Central memory CD8-positive, alpha-beta T cell (primary cell): Measurements from ENCODE around the gene IL12A.

ENCODE experiments used
- ATAC-seq: fragments of 150-1000 bp; cut with Tn5 transposase; replicated peaks from 2 replicates; pipeline ENCODE4 v1.10.0; 2022; ENCODE audit warnings: mild to moderate bottlenecking, moderate FRiP score, moderate number of reproducible peaks; ENCODE audit not compliant: poor library complexity, severe bottlenecking; ENCODE audit errors: extremely low read depth
- DNase-seq, 2 donors: peaks; one replicate each; pipeline ENCODE4 v3.0.0; 2021; ENCODE audit warnings: low spot score in 2 of 2
- H3K27ac Mint-ChIP-seq: one replicate; pipeline ENCODE4 v1.8.0; 2022; ENCODE audit warnings: low read depth, mild to moderate bottlenecking, moderate library complexity, mixed read lengths
- H3K27me3 Mint-ChIP-seq: one replicate; pipeline ENCODE4 v1.8.0; 2022; ENCODE audit warnings: mixed read lengths
- H3K36me3 Mint-ChIP-seq: one replicate; pipeline ENCODE4 v1.8.0; 2022; ENCODE audit warnings: mild to moderate bottlenecking, moderate library complexity, mixed read lengths; ENCODE audit not compliant: insufficient read depth
- H3K4me1 Mint-ChIP-seq: one replicate; pipeline ENCODE4 v1.8.0; 2022; ENCODE audit warnings: mixed read lengths
- H3K4me3 Mint-ChIP-seq: one replicate; pipeline ENCODE4 v1.8.0; 2022; ENCODE audit warnings: mild to moderate bottlenecking, moderate library complexity, mixed read lengths
- H3K9me3 Mint-ChIP-seq: one replicate; pipeline ENCODE4 v1.8.0; 2022; ENCODE audit warnings: mixed read lengths

IL12A gene

DNA sequence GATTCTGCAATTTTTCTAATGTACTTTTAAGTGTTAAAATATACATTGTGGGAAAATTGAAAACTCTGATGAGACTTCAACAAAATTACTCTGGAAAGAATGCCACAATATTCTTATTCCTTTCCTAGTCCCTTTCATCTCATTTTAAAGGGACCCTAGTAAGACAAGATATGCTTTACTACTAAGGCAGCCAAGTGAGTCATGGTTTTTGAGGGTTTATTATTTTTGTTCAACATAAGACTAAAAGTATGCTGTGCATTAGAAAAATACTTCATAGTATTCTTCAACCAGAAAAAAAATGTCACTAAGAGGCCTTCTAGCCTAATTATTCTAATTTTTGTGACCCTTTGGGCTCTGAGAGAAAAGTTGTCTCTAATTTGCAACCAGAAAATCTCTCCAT lies 7.4 kb downstream of the IL12A start:
- H3K4me1 Mint-ChIP-seq, result no peaks in the 10 kb centered on the region
- no peak for DNase-seq
- H3K4me3 Mint-ChIP-seq, result no peak overlapping the region
- ATAC-seq, result no peak
- no peaks in the 10 kb centered on the region for H3K9me3 Mint-ChIP-seq
- H3K27ac Mint-ChIP-seq, result no peak overlapping the region
- H3K36me3 Mint-ChIP-seq, result peaks cover 2% of the 10 kb centered on the region
- no peaks in the 10 kb centered on the region for H3K27me3 Mint-ChIP-seq

DNA sequence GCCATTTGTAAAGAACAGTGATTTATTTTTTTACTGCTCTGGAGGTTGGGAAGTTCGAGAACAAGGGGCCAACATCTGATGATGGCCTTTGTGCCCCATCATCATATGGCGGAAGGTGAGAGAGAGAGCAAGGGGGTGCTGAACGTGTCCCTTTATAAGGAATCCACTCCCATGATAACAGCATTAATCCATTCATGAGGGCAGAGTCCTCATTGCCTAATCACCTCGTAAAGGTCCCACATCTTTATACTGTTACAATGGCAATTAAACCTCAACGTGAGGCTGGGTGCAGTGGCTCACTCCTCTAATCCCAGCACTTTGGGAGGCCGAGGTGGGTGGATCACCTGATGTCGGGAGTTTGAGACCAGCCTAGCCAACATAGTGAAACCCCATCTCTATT lies 8.3 kb downstream of the IL12A start:
- peaks cover 2% of the 10 kb centered on the region for H3K36me3 Mint-ChIP-seq
- no peaks in the 10 kb centered on the region for H3K9me3 Mint-ChIP-seq
- no peaks in the 10 kb centered on the region for H3K27me3 Mint-ChIP-seq

DNA sequence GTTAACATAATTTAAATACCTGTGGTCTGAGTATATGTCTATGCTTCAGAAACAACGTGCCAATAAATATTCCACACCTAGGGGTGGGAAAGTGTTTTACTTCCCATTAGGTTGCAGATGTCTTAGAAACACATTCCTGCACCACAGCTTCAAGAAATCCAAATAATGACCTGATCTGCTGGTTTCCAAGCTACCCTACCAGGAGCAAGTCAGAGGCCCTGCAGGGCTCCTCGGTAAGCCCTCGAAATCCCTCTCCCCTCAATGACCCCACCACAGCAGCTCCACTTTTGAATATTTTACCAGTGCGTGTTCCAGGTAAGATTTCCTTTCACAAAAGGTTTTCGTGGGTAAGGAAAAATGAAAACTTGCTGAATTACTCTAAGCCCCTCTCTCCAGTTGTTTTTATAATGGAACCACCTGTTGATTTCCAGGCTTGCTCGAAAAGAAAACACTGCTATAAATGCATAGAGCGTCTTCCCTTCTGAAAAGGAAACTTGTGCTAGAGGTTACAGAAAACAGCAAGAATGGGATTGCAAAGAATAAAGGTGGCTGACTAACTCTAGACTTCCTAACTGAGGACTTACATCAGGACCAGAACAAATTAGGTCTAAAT lies 12.6 kb downstream of the IL12A start:
- Mint-ChIP-seq H3K27ac (no peak overlapping the region), H3K4me1 (no peaks in the 10 kb centered on the region), H3K36me3 (peaks cover 2% of the 10 kb centered on the region), H3K4me3 (no peak overlapping the region), H3K9me3 (no peaks in the 10 kb centered on the region), H3K27me3 (no peaks in the 10 kb centered on the region)
- DNase-seq (no peak), ATAC-seq (no peak)

More for the DNA sequence above, 8.3 kb downstream of the IL12A start:
- H3K27ac Mint-ChIP-seq, result no peak overlapping the region
- H3K4me1 Mint-ChIP-seq, result no peaks in the 10 kb centered on the region
- DNase-seq (no peak), ATAC-seq (no peak)
- H3K4me3 Mint-ChIP-seq, result no peak overlapping the region

DNA sequence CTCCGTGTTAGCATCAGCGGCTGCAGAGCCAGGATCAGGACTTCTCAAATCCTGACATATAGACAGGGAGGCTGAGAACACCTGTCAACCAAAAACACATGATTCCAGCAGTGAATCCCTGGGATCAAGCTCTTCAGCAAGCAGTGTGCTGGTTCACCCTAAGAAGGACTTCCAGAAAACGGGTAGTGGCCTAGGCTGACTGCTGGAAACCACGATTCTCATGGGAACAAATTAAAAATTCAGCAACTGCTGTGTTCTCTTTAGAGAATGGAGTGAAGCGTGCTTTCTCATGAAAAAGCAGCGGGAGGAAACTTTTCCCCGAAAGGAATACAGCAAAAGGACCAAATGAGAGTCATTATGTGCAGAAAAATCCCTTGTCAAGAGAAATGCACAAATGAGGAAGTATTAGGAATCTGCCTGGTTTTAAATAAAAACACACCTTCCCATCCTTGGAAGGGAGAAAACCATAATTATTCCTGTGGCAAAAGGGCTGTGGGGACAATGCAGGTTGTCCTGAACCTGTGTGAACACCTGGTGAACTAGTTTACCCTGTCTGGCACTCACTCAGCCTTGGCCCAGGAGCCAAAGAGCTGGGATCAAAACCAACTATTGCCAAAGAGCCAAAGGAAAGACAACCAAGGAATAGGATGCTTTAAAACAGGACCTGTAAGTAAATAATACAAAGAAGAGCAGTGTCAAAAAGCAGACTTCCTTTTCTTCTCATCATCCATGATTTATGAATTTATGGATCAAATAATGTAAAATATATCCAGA lies 13.4 kb downstream of the IL12A start:
- Mint-ChIP-seq H3K4me3 (no peak overlapping the region), H3K9me3 (no peaks in the 10 kb centered on the region), H3K4me1 (no peaks in the 10 kb centered on the region), H3K27ac (no peak overlapping the region), H3K36me3 (peaks cover 2% of the 10 kb centered on the region), H3K27me3 (no peaks in the 10 kb centered on the region)
- no peak for DNase-seq
- no peak for ATAC-seq

DNA sequence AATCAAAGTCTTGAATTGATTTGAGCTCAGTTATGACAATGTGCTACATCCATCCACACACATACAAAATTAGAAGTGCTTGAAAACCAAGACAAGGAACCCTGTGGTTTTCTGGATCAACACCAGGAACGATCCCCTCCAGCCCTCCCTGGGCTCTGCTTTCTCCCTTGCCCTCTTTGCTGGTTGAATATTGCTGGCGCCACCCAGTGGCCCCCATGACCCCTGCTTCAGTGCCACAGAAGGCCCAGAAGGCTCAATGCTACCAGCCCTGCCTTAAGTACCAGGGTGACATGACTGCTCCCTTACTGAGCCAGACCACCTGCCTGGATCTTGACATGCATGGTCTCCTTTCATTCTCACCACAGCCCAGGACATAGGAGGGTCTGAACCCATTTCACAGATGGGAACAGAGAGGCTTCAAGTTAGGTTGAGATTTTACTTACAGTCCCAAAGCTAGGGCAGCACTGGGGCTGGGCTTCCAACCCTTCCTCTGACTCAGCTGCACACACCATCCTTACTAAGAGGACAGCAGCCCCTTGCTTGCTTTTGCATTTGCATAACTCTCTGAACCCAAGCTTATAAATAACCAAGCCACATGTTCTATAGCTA lies 15.0 kb downstream of the IL12A start:
- Mint-ChIP-seq H3K36me3 (peaks cover 2% of the 10 kb centered on the region), H3K27ac (no peak overlapping the region), H3K4me3 (no peak overlapping the region), H3K27me3 (no peaks in the 10 kb centered on the region), H3K9me3 (no peaks in the 10 kb centered on the region), H3K4me1 (no peaks in the 10 kb centered on the region)
- no peak for ATAC-seq
- no peak for DNase-seq

DNA sequence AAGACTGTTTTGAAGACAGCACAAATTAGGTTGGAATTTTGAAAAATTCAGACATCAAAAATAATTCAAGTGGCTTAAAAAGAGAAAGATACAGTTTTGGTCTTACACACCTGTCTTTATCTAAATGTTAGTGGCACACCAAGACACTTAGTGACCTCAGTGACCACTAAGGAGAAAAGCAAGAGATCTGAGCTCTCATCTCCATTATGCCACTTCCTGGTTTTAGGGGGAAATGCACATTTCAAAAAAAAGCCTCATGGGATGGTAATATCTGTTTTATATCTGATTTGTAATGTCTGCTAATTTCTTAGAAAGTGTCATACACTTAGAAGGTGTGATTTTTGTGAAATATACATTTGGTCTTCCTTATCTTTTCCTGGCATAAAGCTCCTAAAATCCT lies 16.4 kb downstream of the IL12A start:
- Mint-ChIP-seq H3K4me1 (no peaks in the 10 kb centered on the region), H3K27me3 (no peaks in the 10 kb centered on the region), H3K27ac (no peak overlapping the region), H3K9me3 (no peaks in the 10 kb centered on the region), H3K36me3 (no peaks in the 10 kb centered on the region), H3K4me3 (no peak overlapping the region)
- no peak for ATAC-seq
- DNase-seq, result no peak

DNA sequence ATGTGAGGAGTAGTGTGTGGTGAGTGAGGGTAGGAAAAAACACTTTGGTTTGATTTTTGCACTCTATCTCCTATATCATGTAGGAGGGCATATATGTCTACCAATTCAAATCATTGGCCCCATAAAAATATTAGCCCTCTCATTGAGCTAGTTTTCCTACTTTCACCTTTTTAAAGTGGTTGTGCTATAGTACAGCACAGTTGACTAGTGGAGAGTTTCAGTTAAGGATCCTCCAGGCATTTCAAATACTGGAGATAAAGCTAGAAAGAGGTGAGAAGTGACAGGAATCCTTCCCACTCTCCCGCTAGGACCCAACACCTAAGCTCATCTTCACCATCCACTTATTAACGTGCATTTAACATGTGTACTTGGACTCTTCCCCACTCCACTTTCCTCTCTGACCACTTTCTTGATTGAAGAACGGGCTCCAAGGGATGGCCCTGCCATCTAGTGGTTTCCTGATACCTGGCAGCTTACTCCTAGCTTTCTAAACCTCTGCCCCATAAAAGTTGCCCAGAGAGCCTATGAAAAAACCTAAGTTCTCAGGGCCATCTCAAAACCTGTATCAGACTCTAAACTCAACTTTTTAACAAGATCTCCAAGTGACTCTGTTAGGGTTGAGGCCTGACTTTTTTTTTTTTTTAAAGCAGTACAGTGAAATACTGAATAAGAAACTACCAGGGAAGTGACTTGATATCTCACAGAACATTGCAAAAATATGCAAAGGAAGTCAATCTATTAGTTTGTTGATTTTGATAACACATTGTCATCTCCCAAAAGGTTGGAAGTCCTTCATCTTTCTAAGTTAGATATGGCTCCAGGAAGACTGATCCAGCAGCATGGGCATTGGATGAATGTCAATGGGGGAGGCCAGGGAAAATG lies 17.9 kb downstream of the IL12A start:
- Mint-ChIP-seq H3K36me3 (no peaks in the 10 kb centered on the region), H3K4me1 (no peaks in the 10 kb centered on the region), H3K27ac (no peak overlapping the region), H3K4me3 (no peak overlapping the region), H3K9me3 (no peaks in the 10 kb centered on the region), H3K27me3 (no peaks in the 10 kb centered on the region)
- no peak for DNase-seq
- ATAC-seq, result no peak

DNA sequence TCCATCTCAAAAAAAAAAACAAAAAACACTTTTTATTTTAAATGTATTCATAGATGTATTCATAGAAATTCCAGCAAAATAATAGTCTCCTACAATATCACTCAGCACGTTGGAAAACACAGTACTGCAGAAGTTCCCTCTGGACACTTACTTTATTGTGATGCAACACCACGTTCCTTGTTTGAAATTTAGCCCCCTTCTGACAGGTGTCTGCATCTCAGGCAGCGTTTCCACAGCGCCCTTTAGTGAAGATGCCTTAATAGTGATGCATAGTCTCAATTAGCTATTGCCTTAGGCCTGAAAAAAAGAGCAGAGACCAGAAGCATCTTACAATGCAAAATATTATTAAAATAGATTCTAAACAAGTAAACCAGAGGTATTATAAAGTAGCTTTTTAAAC lies 20.3 kb downstream of the IL12A start:
- Mint-ChIP-seq H3K27ac (no peak overlapping the region), H3K27me3 (no peaks in the 10 kb centered on the region), H3K4me1 (peaks cover 11% of the 10 kb centered on the region), H3K36me3 (no peaks in the 10 kb centered on the region), H3K4me3 (no peak overlapping the region), H3K9me3 (no peaks in the 10 kb centered on the region)
- ATAC-seq (no peak), DNase-seq (no peak)

DNA sequence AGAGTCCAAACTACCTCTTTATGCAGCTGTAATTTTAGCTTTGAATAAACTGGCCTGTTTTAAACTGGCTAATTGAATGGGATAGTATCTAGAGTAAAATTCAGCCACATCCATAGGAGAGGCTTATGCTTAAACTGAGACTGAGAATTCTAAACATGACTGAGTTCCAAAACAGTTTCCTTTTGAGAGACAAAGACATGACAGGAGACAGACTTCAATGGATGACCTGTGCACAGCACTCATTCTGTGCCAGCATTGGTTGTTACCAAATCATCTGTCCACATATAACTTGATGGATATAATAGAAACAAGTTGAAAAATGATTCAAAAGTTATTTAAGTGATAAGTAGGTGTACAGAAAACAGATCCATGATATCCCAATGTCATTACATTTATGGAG lies 20.9 kb downstream of the IL12A start:
- Mint-ChIP-seq H3K36me3 (no peaks in the 10 kb centered on the region), H3K27ac (no peak overlapping the region), H3K27me3 (no peaks in the 10 kb centered on the region), H3K4me3 (no peak overlapping the region), H3K9me3 (no peaks in the 10 kb centered on the region), H3K4me1 (peaks cover 11% of the 10 kb centered on the region)
- DNase-seq, result no peak
- no peak for ATAC-seq

DNA sequence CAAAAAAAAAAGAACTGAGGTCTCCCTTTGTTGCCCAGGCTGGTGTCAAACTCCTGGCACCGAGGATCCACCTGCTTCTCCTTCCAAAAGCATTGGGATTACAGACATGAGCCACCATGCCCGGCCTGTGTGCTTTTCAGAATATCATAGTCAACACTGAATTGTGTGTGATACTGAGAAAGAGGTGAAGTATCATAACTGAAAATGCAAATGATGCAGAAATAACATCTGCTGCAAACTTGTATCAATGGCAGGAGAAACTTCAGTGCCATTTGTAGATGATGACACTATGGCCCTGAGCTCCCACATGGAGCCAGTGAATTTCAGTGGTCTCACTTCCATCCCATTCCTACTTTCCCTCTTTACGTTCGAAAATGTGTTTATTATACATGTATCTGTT lies 21.9 kb downstream of the IL12A start:
- DNase-seq (no peak), ATAC-seq (no peak)
- Mint-ChIP-seq H3K27ac (no peak overlapping the region), H3K36me3 (no peaks in the 10 kb centered on the region), H3K4me3 (no peak overlapping the region), H3K9me3 (no peaks in the 10 kb centered on the region), H3K27me3 (no peaks in the 10 kb centered on the region), H3K4me1 (peaks cover 11% of the 10 kb centered on the region)

DNA sequence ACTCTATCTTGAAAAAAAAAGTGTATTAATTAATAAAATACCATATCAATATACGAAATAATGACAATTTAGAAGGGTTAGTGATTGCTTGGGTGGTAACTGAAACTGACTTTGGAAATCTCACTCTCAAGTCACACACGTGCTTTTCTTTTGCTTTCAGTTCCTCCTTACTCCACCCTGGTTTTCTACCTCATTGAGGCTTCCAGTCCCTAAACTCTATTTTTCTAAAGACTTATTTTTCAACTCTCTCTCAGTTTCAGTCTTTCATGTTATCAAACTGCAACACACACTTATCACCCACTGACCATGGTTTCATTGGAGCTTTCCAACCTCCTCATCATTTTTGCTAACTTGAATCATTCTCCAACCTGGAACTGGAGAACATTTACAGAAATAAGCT lies 23.5 kb downstream of the IL12A start:
- Mint-ChIP-seq H3K9me3 (no peaks in the 10 kb centered on the region), H3K36me3 (no peaks in the 10 kb centered on the region), H3K27ac (no peak overlapping the region), H3K4me3 (no peak overlapping the region), H3K4me1 (peaks cover 11% of the 10 kb centered on the region), H3K27me3 (no peaks in the 10 kb centered on the region)
- no peak for ATAC-seq
- DNase-seq, result no peak

DNA sequence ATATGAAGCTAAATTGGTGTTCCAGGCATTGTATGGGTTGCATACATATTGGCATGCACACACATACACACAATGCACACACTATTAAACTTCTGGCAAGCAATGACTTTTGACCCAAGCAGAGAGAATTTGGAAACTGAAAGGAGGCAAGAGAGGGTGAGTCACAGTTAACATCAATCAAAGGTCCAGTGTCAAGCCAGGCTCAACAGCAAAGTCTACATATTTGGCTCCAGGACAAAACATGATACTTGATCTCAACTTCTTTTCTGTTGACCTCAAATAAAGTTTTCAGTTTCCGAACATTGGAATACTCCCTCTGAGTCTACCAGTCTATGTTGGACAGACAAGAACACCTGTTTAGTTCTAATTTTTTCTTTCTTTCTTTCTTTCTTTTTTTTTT lies 28.3 kb downstream of the IL12A start:
- Mint-ChIP-seq H3K36me3 (no peaks in the 10 kb centered on the region), H3K9me3 (no peaks in the 10 kb centered on the region), H3K4me1 (peaks cover 16% of the 10 kb centered on the region), H3K27ac (no peak overlapping the region), H3K27me3 (peaks cover 13% of the 10 kb centered on the region), H3K4me3 (no peak overlapping the region)
- DNase-seq (no peak), ATAC-seq (no peak)
